ENCODE data around the gene MMP24.

The MMP24 gene

GRCh38 chr20:35290887-35291417 is 64.5 kb downstream of the MMP24 start:
- no peak overlapping the region for H3K4me3 ChIP-seq (ENCODE audit: control insufficient read depth, low read depth, low read length)

GRCh38 chr20:35291654-35292503 is 65.4 kb downstream of the MMP24 start, which contains the start of gene FAM83C:
Gene FAM83C, minus strand, starts transcription at chr20:35292425. Its CDS starts 121 bp downstream, at chr20:35292304.
- DNase-seq (ENCODE audit: low read depth): no peak
- no peak for TF ChIP-seq CTCF (conservative IDR thresholded peaks at IDR 0.05; ENCODE audit: control insufficient read depth, insufficient read depth, low read depth, low read length)
- H3K4me3 ChIP-seq (ENCODE audit: control insufficient read depth, low read depth, low read length): no peak within 1 kb of the TSS

More at GRCh38 chr20:35290887-35291417, 64.5 kb downstream of the MMP24 start:
- no peak for TF ChIP-seq CTCF (conservative IDR thresholded peaks at IDR 0.05; ENCODE audit: control insufficient read depth, insufficient read depth, low read depth, low read length)
- no peak for DNase-seq (ENCODE audit: low read depth)

GRCh38 chr20:35292504-35293285 is 66.2 kb downstream of the MMP24 start:
- no peak for DNase-seq (ENCODE audit: low read depth)
- H3K4me3 ChIP-seq (ENCODE audit: control insufficient read depth, low read depth, low read length): no peak overlapping the region
- TF ChIP-seq CTCF (conservative IDR thresholded peaks at IDR 0.05; ENCODE audit: control insufficient read depth, insufficient read depth, low read depth, low read length): no peak

- no peak overlapping the region for H3K4me3 ChIP-seq (ENCODE audit: control insufficient read depth, low read depth, low read length)
- TF ChIP-seq CTCF (conservative IDR thresholded peaks at IDR 0.05; ENCODE audit: control insufficient read depth, insufficient read depth, low read depth, low read length): no peak
- DNase-seq (ENCODE audit: low read depth): no peak
Observed at GRCh38 chr20:35293303-35294292, 67.1 kb downstream of the MMP24 start.

GRCh38 chr20:35294293-35294685 is 67.8 kb downstream of the MMP24 start:
- TF ChIP-seq CTCF (conservative IDR thresholded peaks at IDR 0.05; ENCODE audit: control insufficient read depth, insufficient read depth, low read depth, low read length): no peak
- H3K4me3 ChIP-seq (ENCODE audit: control insufficient read depth, low read depth, low read length): no peak overlapping the region

GRCh38 chr20:35295058-35295457 is 68.6 kb downstream of the MMP24 start:
- no peak overlapping the region for H3K4me3 ChIP-seq (ENCODE audit: control insufficient read depth, low read depth, low read length)
- DNase-seq (ENCODE audit: low read depth): no peak
- no peak for TF ChIP-seq CTCF (conservative IDR thresholded peaks at IDR 0.05; ENCODE audit: control insufficient read depth, insufficient read depth, low read depth, low read length)

More at GRCh38 chr20:35294293-35294685, 67.8 kb downstream of the MMP24 start:
- no peak for DNase-seq (ENCODE audit: low read depth)
